HG02763 (cell line): ENCODE measurements around the gene CILP2.

ENCODE experiments used
- ATAC-seq: cut with Tn5 transposase; IDR thresholded peaks from one replicate; pipeline ENCODE4 v1.9.1; 2021; ENCODE audit warnings: mild to moderate bottlenecking, moderate library complexity; ENCODE audit not compliant: unreplicated experiment

CILP2 gene

GRCh38 chr19:19529783-19530422 lies 8.2 kb upstream of the CILP2 start:
- ATAC-seq = no peak

GRCh38 chr19:19530423-19530804 lies 7.7 kb upstream of the CILP2 start:
- no peak for ATAC-seq

- ATAC-seq = no peak
Measured at GRCh38 chr19:19530889-19531288, 7.2 kb upstream of the CILP2 start.

GRCh38 chr19:19531951-19532805 lies 5.9 kb upstream of the CILP2 start:
- no peak for ATAC-seq

- ATAC-seq = no peak
Measured at GRCh38 chr19:19532806-19533701, 5.0 kb upstream of the CILP2 start.

GRCh38 chr19:19533841-19534240 lies 4.2 kb upstream of the CILP2 start:
- no peak for ATAC-seq

- ATAC-seq = no peak
Measured at GRCh38 chr19:19534556-19535265, 3.4 kb upstream of the CILP2 start.

- ATAC-seq = no peak
Measured at GRCh38 chr19:19535311-19536191, 2.5 kb upstream of the CILP2 start.

GRCh38 chr19:19537075-19538048 lies 703 bp upstream of the CILP2 start:
- ATAC-seq = no peak

- no peak for ATAC-seq
Measured at GRCh38 chr19:19538785-19539166, 711 bp downstream of the CILP2 start.

GRCh38 chr19:19539698-19540063 lies 1.6 kb downstream of the CILP2 start:
- ATAC-seq = no peak

GRCh38 chr19:19540064-19540714 lies 2.1 kb downstream of the CILP2 start:
- ATAC-seq = no peak

- ATAC-seq = no peak
Measured at GRCh38 chr19:19540715-19541515, 2.9 kb downstream of the CILP2 start.

- ATAC-seq = no peak
Measured at GRCh38 chr19:19541616-19542015, 3.6 kb downstream of the CILP2 start.

- ATAC-seq = no peak
Measured at GRCh38 chr19:19542507-19542906, 4.4 kb downstream of the CILP2 start.

- no peak for ATAC-seq
Measured at GRCh38 chr19:19543101-19543500, 5.0 kb downstream of the CILP2 start.

- ATAC-seq = no peak
Measured at GRCh38 chr19:19543640-19544039, 5.6 kb downstream of the CILP2 start.
